GM12873 (cell line): ENCODE results near the gene HOXA6.

Experiments
- TF ChIP-seq, protein P1 (sequence below): IDR thresholded peaks from 2 replicates; pipeline ENCODE4 v1.5.1; 2012; ENCODE audit warnings: low read depth, mild to moderate bottlenecking, moderate library complexity, low read length, control low read depth; ENCODE audit not compliant: insufficient read depth; ENCODE audit errors: missing control alignments

The HOXA6 gene

DNA sequence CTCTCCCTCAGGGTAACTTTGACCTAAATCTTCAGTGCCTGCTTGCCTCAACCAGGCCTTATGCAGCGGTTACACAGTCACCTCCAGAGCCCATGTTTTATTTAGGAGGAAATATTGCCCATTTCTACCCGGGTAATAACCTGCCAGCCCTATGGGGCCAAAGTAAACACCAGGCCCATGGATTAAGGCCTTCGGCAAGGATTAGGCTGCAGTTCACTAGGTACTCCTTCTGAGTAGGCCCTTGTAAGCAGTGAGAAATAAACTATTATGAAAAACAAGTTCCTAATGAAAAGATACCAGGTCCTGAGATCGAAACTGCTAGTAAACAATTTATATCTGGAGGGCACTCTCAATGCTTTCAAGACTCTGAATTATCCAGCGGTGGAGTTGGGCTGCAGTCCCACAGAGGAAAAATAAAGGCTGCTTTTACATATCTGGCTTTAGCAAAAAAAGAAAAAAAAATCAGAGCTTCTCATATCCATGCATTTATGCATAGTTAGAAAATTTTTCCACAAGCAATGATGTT lies 30.3 kb upstream of the HOXA6 start:
- TF ChIP-seq, protein P1, sequence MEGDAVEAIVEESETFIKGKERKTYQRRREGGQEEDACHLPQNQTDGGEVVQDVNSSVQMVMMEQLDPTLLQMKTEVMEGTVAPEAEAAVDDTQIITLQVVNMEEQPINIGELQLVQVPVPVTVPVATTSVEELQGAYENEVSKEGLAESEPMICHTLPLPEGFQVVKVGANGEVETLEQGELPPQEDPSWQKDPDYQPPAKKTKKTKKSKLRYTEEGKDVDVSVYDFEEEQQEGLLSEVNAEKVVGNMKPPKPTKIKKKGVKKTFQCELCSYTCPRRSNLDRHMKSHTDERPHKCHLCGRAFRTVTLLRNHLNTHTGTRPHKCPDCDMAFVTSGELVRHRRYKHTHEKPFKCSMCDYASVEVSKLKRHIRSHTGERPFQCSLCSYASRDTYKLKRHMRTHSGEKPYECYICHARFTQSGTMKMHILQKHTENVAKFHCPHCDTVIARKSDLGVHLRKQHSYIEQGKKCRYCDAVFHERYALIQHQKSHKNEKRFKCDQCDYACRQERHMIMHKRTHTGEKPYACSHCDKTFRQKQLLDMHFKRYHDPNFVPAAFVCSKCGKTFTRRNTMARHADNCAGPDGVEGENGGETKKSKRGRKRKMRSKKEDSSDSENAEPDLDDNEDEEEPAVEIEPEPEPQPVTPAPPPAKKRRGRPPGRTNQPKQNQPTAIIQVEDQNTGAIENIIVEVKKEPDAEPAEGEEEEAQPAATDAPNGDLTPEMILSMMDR = no peak

DNA sequence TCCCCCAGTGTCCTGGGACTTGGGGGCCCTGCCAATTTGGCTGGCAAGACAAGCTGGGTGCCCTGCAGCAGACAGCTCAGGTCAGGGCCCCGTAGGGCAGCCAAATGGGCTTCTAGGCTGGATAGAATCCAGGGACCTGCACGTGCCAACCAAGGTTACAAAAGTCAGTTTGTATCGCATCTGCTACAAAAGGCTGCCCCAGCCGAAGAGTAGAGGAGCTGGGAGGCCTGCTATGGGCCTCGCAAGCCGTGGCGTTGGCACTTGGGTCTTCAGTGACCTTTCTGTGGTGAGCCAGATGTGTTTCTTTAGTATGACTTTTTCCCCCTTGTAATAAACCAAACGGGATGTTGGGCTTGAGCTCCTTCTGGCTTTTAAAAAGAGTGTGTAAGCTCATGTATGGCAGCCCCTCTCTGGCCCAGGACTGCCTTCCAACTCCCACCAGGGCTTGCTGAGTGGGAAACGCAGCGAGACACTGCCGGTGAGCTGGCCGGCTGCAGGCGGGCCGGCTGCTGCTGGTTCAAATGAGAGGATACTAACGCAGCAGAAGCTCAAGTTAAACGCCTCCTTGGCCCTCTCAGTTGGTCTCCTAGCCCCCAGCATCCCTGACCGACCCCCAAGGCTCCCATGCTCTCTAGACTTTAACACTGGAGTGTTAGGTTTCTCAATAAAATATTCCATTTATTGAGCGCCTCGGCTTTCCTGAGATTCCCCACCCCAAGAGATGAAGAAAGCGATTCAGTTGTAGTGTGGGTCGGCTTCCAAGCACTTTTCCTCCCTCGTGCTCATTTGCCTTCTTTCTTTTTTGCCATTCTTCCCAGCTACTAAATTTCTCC lies 29.6 kb upstream of the HOXA6 start:
- TF ChIP-seq, protein P1 = no peak

DNA sequence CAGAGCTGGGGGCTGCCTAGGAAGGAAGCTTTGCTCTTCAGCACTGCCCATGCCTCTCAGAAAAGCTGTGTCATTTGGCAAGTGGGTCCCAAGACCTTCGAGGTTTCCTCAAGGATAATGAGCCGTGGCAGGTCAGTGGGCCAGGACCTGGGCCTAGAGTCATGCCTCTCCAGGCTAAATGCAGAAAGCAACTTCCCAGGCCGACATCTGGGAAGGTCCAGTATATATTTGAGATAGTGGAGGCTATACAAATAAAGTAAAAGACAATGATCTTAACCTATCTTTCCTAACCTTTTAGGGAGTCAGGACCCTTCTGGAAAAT lies 28.9 kb upstream of the HOXA6 start:
- TF ChIP-seq, protein P1 = no peak

DNA sequence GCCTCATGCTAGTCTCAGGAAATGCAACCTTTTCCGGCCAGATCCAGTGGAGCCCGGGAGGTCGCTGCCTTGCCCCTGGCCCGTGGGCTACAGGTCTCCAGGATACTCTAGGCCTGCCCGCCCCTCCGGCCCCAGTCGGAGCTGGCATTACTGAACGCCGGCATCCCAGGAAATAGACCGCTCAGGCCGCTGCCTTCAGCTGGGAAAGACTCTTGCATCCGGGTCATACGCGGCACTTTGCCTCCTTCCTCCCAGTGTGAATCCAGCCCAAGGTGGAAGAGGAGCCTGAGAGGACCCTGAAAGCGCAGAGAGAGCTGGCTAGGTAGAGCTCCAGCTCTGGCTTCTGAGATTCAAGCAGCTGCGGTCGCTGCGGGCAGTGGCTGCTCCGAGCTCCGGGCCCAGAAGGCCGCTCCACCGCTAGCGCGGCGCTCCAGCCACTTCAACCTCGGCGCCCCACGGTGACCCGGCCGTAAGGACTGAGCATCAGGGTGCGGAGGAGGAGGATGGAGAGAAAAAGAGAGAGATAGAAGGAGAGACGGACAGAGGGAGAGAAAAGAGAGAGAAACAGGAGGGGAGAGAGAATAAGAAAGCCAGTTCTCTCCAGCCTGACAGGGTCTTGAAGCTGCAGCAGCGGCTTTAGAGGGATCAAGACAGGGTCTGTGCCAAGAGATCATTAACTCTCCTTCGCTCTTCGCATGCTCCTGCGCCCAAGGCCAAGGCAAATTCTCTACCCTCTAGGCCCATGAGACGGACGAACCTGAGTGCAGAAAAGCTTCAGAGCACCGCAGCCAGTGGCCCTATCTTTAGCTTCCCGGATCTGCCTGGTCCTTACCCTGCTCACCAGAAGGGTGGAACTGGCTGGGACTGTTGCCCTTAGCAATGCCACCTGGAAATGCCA lies 28.3 kb upstream of the HOXA6 start:
- TF ChIP-seq, protein P1 = no peak

DNA sequence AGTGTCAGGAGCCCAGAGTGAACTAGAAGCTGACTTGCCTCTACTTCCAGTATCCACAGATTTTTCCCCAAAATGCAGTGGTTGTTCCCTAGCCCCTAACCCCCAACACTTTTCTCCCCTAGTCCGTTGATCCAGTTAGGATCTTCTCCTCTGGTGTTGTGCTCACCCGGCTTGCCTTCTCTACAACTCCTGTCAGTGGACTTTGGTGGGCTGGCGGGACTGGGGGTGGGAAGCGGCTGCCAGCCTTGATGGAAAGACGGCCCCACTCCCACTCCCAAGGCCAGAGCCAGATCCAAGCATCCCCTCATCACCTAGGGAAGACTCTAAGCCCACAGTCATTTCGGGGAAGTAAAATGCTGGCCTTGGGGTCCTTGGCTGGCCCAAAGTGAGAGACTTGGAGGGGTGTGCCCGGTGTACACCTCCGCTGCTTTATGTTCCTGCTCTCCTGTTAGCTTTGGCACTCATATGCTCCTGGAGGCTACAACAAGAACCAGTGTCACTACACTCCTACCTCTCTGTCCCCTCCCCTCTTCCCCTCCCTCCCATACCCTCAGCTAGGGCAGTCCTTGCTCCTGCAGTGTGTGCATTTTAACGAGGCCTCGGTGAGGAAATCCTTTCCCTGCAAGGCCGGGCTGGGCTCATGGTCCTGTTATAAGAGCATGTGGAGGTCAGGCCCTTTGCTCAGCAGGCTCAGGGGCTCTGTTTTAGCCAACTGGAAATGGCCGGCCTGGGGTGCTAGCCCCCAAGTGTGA lies 27.5 kb upstream of the HOXA6 start:
- TF ChIP-seq, protein P1 = no peak

DNA sequence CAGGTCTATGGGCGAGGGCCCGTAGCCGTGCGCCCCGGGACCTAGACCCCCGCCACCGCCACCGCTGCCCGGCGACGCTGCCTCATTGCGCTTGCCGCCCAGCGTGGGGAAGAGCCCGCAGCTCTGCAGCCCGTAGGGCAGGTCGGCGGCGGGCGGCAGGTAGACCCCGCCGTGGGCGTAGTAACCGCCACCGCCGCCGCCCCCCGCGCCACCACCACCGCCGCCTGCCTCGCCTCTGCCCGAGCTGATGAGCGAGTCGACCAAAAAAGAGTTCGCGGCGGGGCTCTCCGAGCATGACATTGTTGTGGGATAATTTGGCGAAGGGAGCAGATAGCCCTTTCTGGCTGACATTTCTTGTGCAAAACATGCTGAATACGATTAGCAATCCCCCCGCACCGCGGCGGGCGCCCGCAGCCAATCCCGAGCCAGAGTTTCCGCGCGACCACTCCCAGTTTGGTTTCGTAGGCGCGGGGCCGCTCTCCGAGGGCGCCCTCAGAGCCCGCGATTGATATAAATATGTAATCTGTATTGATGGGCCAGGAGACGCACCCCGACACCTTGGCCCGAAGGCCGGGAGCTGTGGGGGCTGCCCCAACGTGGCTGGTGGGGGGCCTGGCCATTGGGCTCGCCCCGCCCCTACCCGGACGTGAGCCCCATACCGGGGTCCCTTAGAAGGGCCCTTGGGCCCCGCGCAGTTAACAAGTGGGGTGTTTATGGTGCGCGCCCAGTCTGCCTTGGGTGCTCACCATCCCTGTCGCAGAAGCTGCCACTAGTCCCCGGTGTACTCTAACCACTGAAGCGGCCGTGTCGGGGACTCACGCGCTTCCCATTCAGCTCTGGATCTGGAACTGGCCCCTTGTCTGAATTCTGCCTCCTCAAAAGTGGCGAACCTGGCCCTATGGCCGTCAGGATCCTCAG lies 26.6 kb upstream of the HOXA6 start, which contains the start of gene HOXA10:
Gene HOXA10, minus strand, starts transcription at position 365 of the 918 bp plus-strand sequence. Its CDS starts 14 bp downstream, at position 351.
- TF ChIP-seq, protein P1 = no peak
